HCT116 (cell line): ENCODE results near the gene CD247. TPM values are rescaled to one million over a fixed set of nuclear protein-coding genes. Genes with fewer than 3 reads are reported as not detected.

ENCODE experiments used
- ATAC-seq: fragments of 200-7000 bp; cut with Tn5 transposase; 2 replicates; pipeline ENCODE4 v1.9.1; 2020; ENCODE audit warnings: mild to moderate bottlenecking, moderate library complexity
- BruUV-seq: library from RNA; stranded (reverse); fragments of 400-500 nt; replicated peaks from 2 replicates; lab custom pipeline; 2021; lab: Mats Ljungman, UMichigan
- CTCF ChIA-PET: fragments of 300-600 bp; sonication (Branson Sonifier 250); formaldehyde crosslinking; loops from one replicate; lab custom pipeline; 2021; ENCODE audit warnings: antibody characterized with exemption; lab: Charles Lee
- POLR2A ChIA-PET: fragments of 300-600, 350-600 bp; sonication (Branson Sonifier 250); formaldehyde crosslinking; loops from one replicate; lab custom pipeline; 2021; ENCODE audit warnings: antibody characterized with exemption; lab: Charles Lee
- RAD21 ChIA-PET, 2 experiments: fragments of 300-600 bp; sonication (Branson Sonifier 250); formaldehyde crosslinking; loops; one replicate each; lab custom pipeline; 2023; ENCODE audit warnings: low total read pairs in 2 of 2; ENCODE audit not compliant: uncharacterized antibody in 2 of 2, unreplicated experiment in 2 of 2, low non-redundant PET in 1 of 2; lab: Charles Lee
- DNase-seq: peaks from one replicate; pipeline ENCODE4 v3.0.0-alpha.2; 2010; ENCODE audit warnings: low read depth, low spot score
- H2AFZ ChIP-seq: fragments of 200-600 bp; shearing (Covaris generic), sonication (generic); 2 replicates; pipeline ENCODE4 v1.6.1; 2017; ENCODE audit warnings: low read depth, mixed run types, mixed read lengths, antibody characterized with exemption, low read length; ENCODE audit not compliant: poor library complexity, severe bottlenecking
- H3K27ac ChIP-seq: 2 replicates; pipeline ENCODE4 v1.5.1; 2012; ENCODE audit warnings: low read depth, low read length
- H3K27me3 ChIP-seq: fragments of 200-600 bp; sonication (generic); 2 replicates; pipeline ENCODE4 v1.6.1; 2016; ENCODE audit warnings: mixed run types, low read length, mixed read lengths; ENCODE audit not compliant: insufficient read depth
- H3K36me3 ChIP-seq, 2 experiments: fragments of 200-500 bp in 1 of 2; fragments of 200-600 bp in 1 of 2; sonication (Bioruptor generic) in 1 of 2; sonication (generic) in 1 of 2; 2 replicates each; pipeline versions ENCODE4 v1.5.1 to v1.6.1; 2014 to 2016; ENCODE audit warnings: low read length in 2 of 2, inconsistent platforms in 1 of 2, mixed read lengths in 1 of 2, mixed run types in 1 of 2; ENCODE audit not compliant: insufficient read depth in 2 of 2, control insufficient read depth in 1 of 2
- H3K4me1 ChIP-seq, 2 experiments: fragments of 200-600 bp in 1 of 2; sonication (generic) in 1 of 2; 2 replicates each; pipeline versions ENCODE4 v1.5.1 to v1.6.1; 2012 to 2017; ENCODE audit warnings: low read length in 2 of 2, inconsistent platforms in 1 of 2, mild to moderate bottlenecking in 1 of 2, mixed read lengths in 1 of 2, mixed run types in 1 of 2, moderate library complexity in 1 of 2; ENCODE audit not compliant: insufficient read depth in 2 of 2, control insufficient read depth in 1 of 2
- H3K4me2 ChIP-seq: fragments of 200-600 bp; sonication (generic); 2 replicates; pipeline ENCODE4 v1.6.1; 2017; ENCODE audit warnings: mixed run types, low read length, mixed read lengths
- H3K4me3 ChIP-seq, 2 experiments: fragments of 200-600 bp in 1 of 2; sonication (generic) in 1 of 2; replicated peaks in 1 of 2; 2 replicates each; pipeline ENCODE4 v1.5.1; 2011 to 2016; ENCODE audit warnings: low read length in 2 of 2, control low read depth in 1 of 2, low read depth in 1 of 2, mild to moderate bottlenecking in 1 of 2, mixed read lengths in 1 of 2, mixed run types in 1 of 2
- H3K79me2 ChIP-seq: fragments of 200-600 bp; sonication (generic); 2 replicates; pipeline ENCODE4 v1.6.1; 2017; ENCODE audit warnings: mild to moderate bottlenecking, mixed run types, low read length, moderate library complexity, mixed read lengths; ENCODE audit not compliant: insufficient read depth
- H3K9ac ChIP-seq: fragments of 200-600 bp; sonication (generic); 2 replicates; pipeline ENCODE4 v1.6.1; 2016; ENCODE audit warnings: low read length, mixed read lengths
- H3K9me2 ChIP-seq: fragments of 200-600 bp; sonication (generic), shearing (Covaris generic); 2 replicates; pipeline ENCODE4 v1.6.1; 2017; ENCODE audit warnings: mixed run types, mild to moderate bottlenecking, moderate library complexity; ENCODE audit not compliant: insufficient read depth
- H3K9me3 ChIP-seq, 2 experiments: fragments of 200-500 bp in 1 of 2; fragments of 200-600 bp in 1 of 2; sonication (Bioruptor generic) in 1 of 2; sonication (generic) in 1 of 2; 2 replicates each; pipeline ENCODE4 v1.6.1; 2014 to 2017; ENCODE audit warnings: low read length in 2 of 2, mixed read lengths in 2 of 2, inconsistent platforms in 1 of 2, low read depth in 1 of 2, mild to moderate bottlenecking in 1 of 2, mixed run types in 1 of 2, moderate library complexity in 1 of 2; ENCODE audit not compliant: control insufficient read depth in 1 of 2, insufficient read depth in 1 of 2
- H4K20me1 ChIP-seq: fragments of 200-600 bp; sonication (generic), shearing (Covaris generic); 2 replicates; pipeline ENCODE4 v1.6.1; 2017; ENCODE audit warnings: mixed run types, mild to moderate bottlenecking, moderate library complexity; ENCODE audit not compliant: insufficient read depth
- ATF3 ChIP-seq: IDR thresholded peaks from 2 replicates; pipeline ENCODE4 v1.6.1; 2012
- CEBPB ChIP-seq: IDR thresholded peaks from 2 replicates; pipeline ENCODE4 v1.6.1; 2012; ENCODE audit warnings: low read depth
- EZH2phosphoT487 ChIP-seq: fragments of 200-600 bp; IDR thresholded peaks from 2 replicates; pipeline ENCODE4 v1.6.1; 2018; ENCODE audit warnings: antibody characterized with exemption, borderline replicate concordance
- SIN3A ChIP-seq: IDR thresholded peaks from 2 replicates; pipeline ENCODE4 v1.6.1; 2012; ENCODE audit warnings: low read depth
- YY1 ChIP-seq: IDR thresholded peaks from 2 replicates; pipeline ENCODE4 v1.6.1; 2011; ENCODE audit warnings: low read length, low read depth, moderate library complexity, mild to moderate bottlenecking; ENCODE audit not compliant: insufficient replicate concordance; ENCODE audit errors: extremely low read depth
- intact Hi-C: fragments of 100-400 bp; cut with micrococcal nuclease; formaldehyde crosslinking; loops from 2 replicates; pipeline ENCODE4 v1.10.0; 2022
- total RNA-seq: library from RNA; stranded (reverse); gene quantifications from one replicate; pipeline ENCODE4 v1.2.1, GENCODE V29; 2021; ENCODE audit not compliant: unreplicated experiment
- TF ChIP-seq, protein P1 (sequence below): IDR thresholded peaks from 2 replicates; pipeline ENCODE4 v1.6.1; 2012; ENCODE audit warnings: low read depth
- TF ChIP-seq, protein P2 (sequence below): IDR thresholded peaks from 2 replicates; pipeline ENCODE4 v1.6.1; 2012

CD247 gene
- total RNA-seq, 1 experiment from 2014 or later: 0.57 TPM

GRCh38 chr1:167479331-167479979, 38.9 kb downstream of the CD247 start:
- Histone ChIP-seq H3K27ac (no peak overlapping the region), H3K4me2 (no peak overlapping the region), H3K9me3 (no peaks in the 10 kb centered on the region), H2AFZ (no peak overlapping the region), H3K4me3 (no peak overlapping the region), H3K27me3 (no peaks in the 10 kb centered on the region), H3K36me3 (no peaks in the 10 kb centered on the region), H4K20me1 (no peaks in the 10 kb centered on the region), H3K9me2 (no peaks in the 10 kb centered on the region), H3K4me1 (no peaks in the 10 kb centered on the region), H3K79me2 (no peaks in the 10 kb centered on the region), H3K9ac (no peak overlapping the region)
- DNase-seq (no peak), ATAC-seq (no peak)
- ChIA-PET POLR2A (no interaction called here), RAD21 (no interaction called here), CTCF (no interaction called here)
- BruUV-seq: no TSS peak
- intact Hi-C loops: no loop called here
- TF ChIP-seq CEBPB: no peak
- no peak for TF ChIP-seq SIN3A
- TF ChIP-seq YY1: no peak
- TF ChIP-seq, protein P1, sequence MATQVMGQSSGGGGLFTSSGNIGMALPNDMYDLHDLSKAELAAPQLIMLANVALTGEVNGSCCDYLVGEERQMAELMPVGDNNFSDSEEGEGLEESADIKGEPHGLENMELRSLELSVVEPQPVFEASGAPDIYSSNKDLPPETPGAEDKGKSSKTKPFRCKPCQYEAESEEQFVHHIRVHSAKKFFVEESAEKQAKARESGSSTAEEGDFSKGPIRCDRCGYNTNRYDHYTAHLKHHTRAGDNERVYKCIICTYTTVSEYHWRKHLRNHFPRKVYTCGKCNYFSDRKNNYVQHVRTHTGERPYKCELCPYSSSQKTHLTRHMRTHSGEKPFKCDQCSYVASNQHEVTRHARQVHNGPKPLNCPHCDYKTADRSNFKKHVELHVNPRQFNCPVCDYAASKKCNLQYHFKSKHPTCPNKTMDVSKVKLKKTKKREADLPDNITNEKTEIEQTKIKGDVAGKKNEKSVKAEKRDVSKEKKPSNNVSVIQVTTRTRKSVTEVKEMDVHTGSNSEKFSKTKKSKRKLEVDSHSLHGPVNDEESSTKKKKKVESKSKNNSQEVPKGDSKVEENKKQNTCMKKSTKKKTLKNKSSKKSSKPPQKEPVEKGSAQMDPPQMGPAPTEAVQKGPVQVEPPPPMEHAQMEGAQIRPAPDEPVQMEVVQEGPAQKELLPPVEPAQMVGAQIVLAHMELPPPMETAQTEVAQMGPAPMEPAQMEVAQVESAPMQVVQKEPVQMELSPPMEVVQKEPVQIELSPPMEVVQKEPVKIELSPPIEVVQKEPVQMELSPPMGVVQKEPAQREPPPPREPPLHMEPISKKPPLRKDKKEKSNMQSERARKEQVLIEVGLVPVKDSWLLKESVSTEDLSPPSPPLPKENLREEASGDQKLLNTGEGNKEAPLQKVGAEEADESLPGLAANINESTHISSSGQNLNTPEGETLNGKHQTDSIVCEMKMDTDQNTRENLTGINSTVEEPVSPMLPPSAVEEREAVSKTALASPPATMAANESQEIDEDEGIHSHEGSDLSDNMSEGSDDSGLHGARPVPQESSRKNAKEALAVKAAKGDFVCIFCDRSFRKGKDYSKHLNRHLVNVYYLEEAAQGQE: no peak
- TF ChIP-seq, protein P2, sequence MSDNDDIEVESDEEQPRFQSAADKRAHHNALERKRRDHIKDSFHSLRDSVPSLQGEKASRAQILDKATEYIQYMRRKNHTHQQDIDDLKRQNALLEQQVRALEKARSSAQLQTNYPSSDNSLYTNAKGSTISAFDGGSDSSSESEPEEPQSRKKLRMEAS: no peak
- no peak for TF ChIP-seq ATF3
- no peak for TF ChIP-seq EZH2phosphoT487
